A549 (cell line): ENCODE results near the gene PLK1. TPM values are rescaled to one million over a fixed set of nuclear protein-coding genes. Genes with fewer than 3 reads are reported as not detected.
A peak's percentile ranks its signal among the peaks of the same experiment; 100 is the strongest.
"Not testable (repeated sequence)": the region's sequence is repeated elsewhere in the genome, so short reads cannot be mapped to it uniquely, and the experiment has no call there.

Experiments
- ATAC-seq, 2 experiments: fragments of 200-7000 bp in 1 of 2; fragments of >200 bp in 1 of 2; cut with Nextera tagmentation in 1 of 2; cut with Tn5 transposase in 1 of 2; 3 replicates each; pipeline versions ENCODE4 v1.8.0 to v1.9.1; 2018 to 2020; ENCODE audit warnings: mild to moderate bottlenecking in 1 of 2, moderate library complexity in 1 of 2
- CTCF ChIA-PET: fragments of 300-600 bp; sonication (Branson Sonifier 250); formaldehyde crosslinking; extraction: SDS; loops from one replicate; lab custom pipeline; 2021; ENCODE audit warnings: antibody characterized with exemption, inconsistent platforms; lab: Yijun Ruan, JAX
- POLR2A ChIA-PET: fragments of 350-600 bp; formaldehyde crosslinking; extraction: SDS; loops from one replicate; lab custom pipeline; 2021; ENCODE audit warnings: antibody characterized with exemption, inconsistent platforms; lab: Yijun Ruan, JAX
- DNase-seq, 2 experiments: peaks; one replicate each; pipeline versions ENCODE4 v3.0.0 to v3.0.0-alpha.2; 2011 to 2016; ENCODE audit warnings: low read depth in 1 of 2, low spot score in 1 of 2
- FAIRE-seq: peaks from 2 replicates; lab custom pipeline; 2011; peaks lifted over from hg19 to GRCh38; lab: Jason Lieb, UNC
- H3K27ac ChIP-seq, 2 experiments: fragments of >200 bp; sonication (Bioruptor Twin); formaldehyde crosslinking; 3 replicates each; pipeline ENCODE4 v1.5.1; 2016 to 2017
- H3K4me1 ChIP-seq: fragments of >200 bp; sonication (Bioruptor Twin); formaldehyde crosslinking; 3 replicates; pipeline ENCODE4 v1.6.1; 2016
- H3K4me2 ChIP-seq: fragments of >200 bp; sonication (Bioruptor Twin); formaldehyde crosslinking; 3 replicates; pipeline ENCODE4 v1.6.1; 2016
- H3K4me3 ChIP-seq: fragments of >200 bp; sonication (Bioruptor Twin); formaldehyde crosslinking; 3 replicates; pipeline ENCODE4 v1.5.1; 2016
- H3K9me3 ChIP-seq: fragments of >200 bp; sonication (Bioruptor Twin); formaldehyde crosslinking; 3 replicates; pipeline ENCODE4 v1.6.1; 2016
- CBX8 ChIP-seq: fragments of 200-600 bp; sonication (generic); IDR thresholded peaks from 2 replicates; pipeline ENCODE4 v1.6.1; 2016
- CEBPB ChIP-seq, 2 experiments: fragments of >200 bp in 1 of 2; sonication (Bioruptor Twin) in 1 of 2; formaldehyde crosslinking in 1 of 2; IDR thresholded peaks; 2 replicates each; pipeline ENCODE4 v1.6.1; 2012 to 2016
- CTCF ChIP-seq: fragments of >200 bp; sonication (Bioruptor Twin); formaldehyde crosslinking; IDR thresholded peaks from 3 replicates; pipeline ENCODE4 v1.5.1; 2016
- EP300 ChIP-seq, 2 experiments: fragments of >200 bp; sonication (Bioruptor Twin); formaldehyde crosslinking; IDR thresholded peaks; 2 replicates in 1 of 2; 3 replicates in 1 of 2; pipeline ENCODE4 v1.6.1; 2016 to 2017
- FOSL2 ChIP-seq, 2 experiments: fragments of 450-650 bp in 1 of 2; fragments of >200 bp in 1 of 2; sonication (Bioruptor Twin) in 1 of 2; formaldehyde crosslinking; IDR thresholded peaks; 2 replicates each; pipeline versions ENCODE4 v1.5.0 to v1.6.1; 2016 to 2020; ENCODE audit warnings: mild to moderate bottlenecking in 1 of 2, moderate library complexity in 1 of 2
- FOXS1 ChIP-seq: fragments of 250-450 bp; sonication (Bioruptor Pico); IDR thresholded peaks from 2 replicates; pipeline ENCODE4 v1.5.0; 2020; ENCODE audit warnings: mild to moderate bottlenecking, moderate library complexity
- HDAC2 ChIP-seq: fragments of 200-600 bp; sonication (generic); IDR thresholded peaks from 2 replicates; pipeline ENCODE4 v1.6.1; 2016
- HEYL ChIP-seq: fragments of 250-450 bp; sonication (Bioruptor Pico); IDR thresholded peaks from 2 replicates; pipeline ENCODE4 v1.8.0; 2021; ENCODE audit warnings: mild to moderate bottlenecking, moderate library complexity
- HMGXB4 ChIP-seq: fragments of 250-450 bp; sonication (Bioruptor Pico); IDR thresholded peaks from 2 replicates; pipeline ENCODE4 v1.5.0; 2021; ENCODE audit warnings: mild to moderate bottlenecking, moderate library complexity, borderline replicate concordance
- HOXA7 ChIP-seq: fragments of 250-450 bp; sonication (Bioruptor Pico); IDR thresholded peaks from 2 replicates; pipeline ENCODE4 v1.5.0; 2020; ENCODE audit warnings: mild to moderate bottlenecking, moderate library complexity
- HOXB13 ChIP-seq: fragments of 250-450 bp; sonication (Bioruptor Pico); IDR thresholded peaks from 2 replicates; pipeline ENCODE4 v1.5.0; 2020; ENCODE audit warnings: low read depth, mild to moderate bottlenecking, moderate library complexity
- HOXB5 ChIP-seq: fragments of 250-450 bp; sonication (Bioruptor Pico); IDR thresholded peaks from 2 replicates; pipeline ENCODE4 v1.5.0; 2020; ENCODE audit warnings: mild to moderate bottlenecking, moderate library complexity
- MAFK ChIP-seq: fragments of 450-650 bp; IDR thresholded peaks from 2 replicates; pipeline ENCODE4 v1.6.1; 2014; ENCODE audit not compliant: partially characterized antibody
- MYC ChIP-seq: IDR thresholded peaks from 2 replicates; pipeline ENCODE4 v1.6.1; 2012; ENCODE audit warnings: mild to moderate bottlenecking, inconsistent platforms, low read length, improper control_type of control experiment, borderline replicate concordance
- NPAS2 ChIP-seq: fragments of 250-450 bp; sonication (Bioruptor Pico); IDR thresholded peaks from 2 replicates; pipeline ENCODE4 v1.8.0; 2022; ENCODE audit warnings: mild to moderate bottlenecking, moderate library complexity, borderline replicate concordance
- POLR2A ChIP-seq: IDR thresholded peaks from 2 replicates; pipeline ENCODE4 v1.6.1; 2012; ENCODE audit warnings: mild to moderate bottlenecking, low read length
- RARB ChIP-seq: fragments of 250-450 bp; sonication (Bioruptor Pico); IDR thresholded peaks from 2 replicates; pipeline ENCODE4 v1.8.0; 2021; ENCODE audit warnings: mild to moderate bottlenecking, moderate library complexity
- SMC3 ChIP-seq: fragments of >200 bp; sonication (Bioruptor Twin); formaldehyde crosslinking; IDR thresholded peaks from 3 replicates; pipeline ENCODE4 v1.6.1; 2018; ENCODE audit warnings: inconsistent platforms
- TFCP2L1 ChIP-seq: fragments of 250-450 bp; sonication (Bioruptor Pico); IDR thresholded peaks from 2 replicates; pipeline ENCODE4 v1.5.0; 2021; ENCODE audit warnings: mild to moderate bottlenecking
- ZFP36 ChIP-seq: fragments of 450-650 bp; IDR thresholded peaks from 2 replicates; pipeline ENCODE4 v1.6.1; 2014; ENCODE audit warnings: borderline replicate concordance; ENCODE audit not compliant: partially characterized antibody
- ZSCAN20 ChIP-seq: fragments of 250-450 bp; sonication (Bioruptor Pico); IDR thresholded peaks from 2 replicates; pipeline ENCODE4 v1.8.0; 2022; ENCODE audit warnings: mild to moderate bottlenecking, moderate library complexity
- WGBS: methylation state at CpG from one replicate; pipeline ENCODE4 v1.1.6; 2017; ENCODE audit errors: missing lambda C conversion rate; 5-methylcytosine and 5-hydroxymethylcytosine counted together
- polyA plus RNA-seq, 4 experiments: library from polyadenylated mRNA; depleted of rRNA in 3 of 4; stranded (reverse); fragments of >200 nt; fragmentation: RNase III in 1 of 4; extraction: RNeasy Plus Mini Kit Qiagen cat#74134 plus additional on column Dnase treatment in 1 of 4; gene quantifications; 2 replicates in 3 of 4; 3 replicates in 1 of 4; pipeline ENCODE4 v1.2.3, GENCODE V29; 2011 to 2017

Gene PLK1
- polyA plus RNA-seq, 2 of the 4 experiments (the other 2 are of a cell fraction): 71.9 to 114 TPM

GRCh38 chr16:23712976-23713375 is 34.3 kb downstream of the PLK1 start, which contains the start of gene ERN2 (continued):
- TF ChIP-seq RARB (CRISPR knock-in tag) (no peak), HEYL (CRISPR knock-in tag) (no peak), TFCP2L1 (CRISPR knock-in tag) (no peak), EP300 (IDR thresholded peaks at IDR 0.05) (no peak)

GRCh38 chr16:23716484-23716883 is 37.8 kb downstream of the PLK1 start:
- H3K4me1 ChIP-seq: no peaks in the 10 kb centered on the region
- H3K9me3 ChIP-seq: no peaks in the 10 kb centered on the region
- FAIRE-seq (no peak), ATAC-seq (no peak), DNase-seq (no peak)
- H3K4me3 ChIP-seq: no peak overlapping the region
- ChIA-PET POLR2A (no interaction called here), CTCF (no interaction called here)
- H3K4me2 ChIP-seq: no peak overlapping the region
- TF ChIP-seq FOXS1 (CRISPR knock-in tag): no peak
- TF ChIP-seq ZSCAN20: no peak
- no peak for TF ChIP-seq SMC3
- TF ChIP-seq EP300 (IDR thresholded peaks at IDR 0.05): no peak
- TF ChIP-seq MYC: no peak
- TF ChIP-seq FOSL2 (IDR thresholded peaks at IDR 0.05): no peak
- TF ChIP-seq FOSL2 (CRISPR knock-in tag; IDR thresholded peaks at IDR 0.05): no peak
- no peak for TF ChIP-seq HDAC2
- no peak for TF ChIP-seq HOXB13 (CRISPR knock-in tag)
- TF ChIP-seq CTCF: no peak
- no peak for TF ChIP-seq TFCP2L1 (CRISPR knock-in tag)
- TF ChIP-seq ZFP36: no peak
- WGBS: 47% methylated on average over 5 of the region's 5 CpGs
- no peak overlapping the region for H3K27ac ChIP-seq

GRCh38 chr16:23722613-23723240 is 44.0 kb downstream of the PLK1 start:
- WGBS: 37% methylated on average over 9 of the region's 9 CpGs
- H3K4me2 ChIP-seq, H3K4me1 ChIP-seq, H3K4me3 ChIP-seq, H3K9me3 ChIP-seq, ATAC-seq, FAIRE-seq, POLR2A ChIA-PET, DNase-seq, H3K27ac ChIP-seq: not testable (repeated sequence)
- CTCF ChIA-PET: interaction anchor here (1.1 to 1.6 kb wide), 2 partner anchors 11 to 78 kb away, joined by 3 to 6 read pairs; no protein-coding TSS in a partner anchor

GRCh38 chr16:23724096-23724784 is 45.6 kb downstream of the PLK1 start:
- H3K4me1 ChIP-seq: no peaks in the 10 kb centered on the region
- H3K9me3 ChIP-seq: no peaks in the 10 kb centered on the region
- no peak overlapping the region for H3K4me2 ChIP-seq
- H3K4me3 ChIP-seq: no peak overlapping the region
- ChIA-PET CTCF (interaction anchor here (0.6 to 1.6 kb wide), 5 partner anchors 9 to 123 kb away, joined by 3 to 6 read pairs (median 3); no protein-coding TSS in a partner anchor), POLR2A (no interaction called here)
- H3K27ac ChIP-seq: no peak overlapping the region
- TF ChIP-seq MAFK: no peak
- TF ChIP-seq CEBPB (IDR thresholded peaks at IDR 0.05): peak; percentile 32 to 50; a peak in 2 of 4 replicates
- WGBS: 27% methylated on average over 8 of the region's 8 CpGs
- FAIRE-seq (no peak), ATAC-seq (no peak), DNase-seq (no peak)

- H3K4me2 ChIP-seq: no peak overlapping the region
- no peak for DNase-seq
- no peaks in the 10 kb centered on the region for H3K4me1 ChIP-seq
- no peak for FAIRE-seq
- H3K4me3 ChIP-seq: no peak overlapping the region
- 32% methylated on average over 3 of the region's 3 CpGs for WGBS
- POLR2A ChIA-PET: no interaction called here
- no peaks in the 10 kb centered on the region for H3K9me3 ChIP-seq
- CTCF ChIA-PET: interaction anchor here (1.2 to 1.5 kb wide), 2 partner anchors 35 to 76 kb away, joined by 3 to 4 read pairs; no protein-coding TSS in a partner anchor
- no peak for ATAC-seq
- H3K27ac ChIP-seq: no peak overlapping the region
- no peak for TF ChIP-seq RARB (CRISPR knock-in tag)
- no peak for TF ChIP-seq CBX8
- TF ChIP-seq CTCF: no peak
- TF ChIP-seq ZFP36: no peak
- TF ChIP-seq HOXB5: no peak
- TF ChIP-seq POLR2A: no peak
- TF ChIP-seq NPAS2 (CRISPR knock-in tag): no peak
- TF ChIP-seq HOXA7 (CRISPR knock-in tag): no peak
- TF ChIP-seq FOXS1 (CRISPR knock-in tag): no peak
- TF ChIP-seq HMGXB4 (CRISPR knock-in tag): no peak
Observed at GRCh38 chr16:23724785-23725131, 46.1 kb downstream of the PLK1 start.
